Keratinocyte (primary cell): Measurements from ENCODE around the gene EBF3. TPM values are rescaled to one million over a fixed set of nuclear protein-coding genes. Genes with fewer than 3 reads are reported as not detected.

ENCODE experiments used
- DNase-seq: peaks from one replicate; pipeline ENCODE4 v3.0.0-alpha.2; 2011; ENCODE audit warnings: low read depth, missing footprints, low spot score
- FAIRE-seq: peaks from 2 replicates; lab custom pipeline; 2011; peaks lifted over from hg19 to GRCh38; lab: Jason Lieb, UNC
- H2AFZ ChIP-seq: 2 replicates; pipeline ENCODE4 v1.6.0; 2012; ENCODE audit warnings: low read length, control low read depth, inconsistent platforms; ENCODE audit not compliant: control insufficient read depth
- H3K27ac ChIP-seq: 2 replicates; pipeline ENCODE4 v1.5.1; 2011; ENCODE audit warnings: low read length; ENCODE audit not compliant: control insufficient read depth, insufficient read depth
- H3K27me3 ChIP-seq: 3 replicates; pipeline ENCODE4 v1.6.0; 2011; ENCODE audit warnings: low read length; ENCODE audit not compliant: control insufficient read depth, insufficient read depth; ENCODE audit errors: extremely low read depth
- H3K36me3 ChIP-seq, 2 experiments: 2 replicates in 1 of 2; 3 replicates in 1 of 2; pipeline ENCODE4 v1.5.1; 2011; ENCODE audit warnings: low read length in 2 of 2, mild to moderate bottlenecking in 1 of 2; ENCODE audit not compliant: control insufficient read depth in 2 of 2, insufficient read depth in 2 of 2; ENCODE audit errors: extremely low read depth in 1 of 2
- H3K4me1 ChIP-seq: 3 replicates; pipeline ENCODE4 v1.5.1; 2011; ENCODE audit warnings: low read length; ENCODE audit not compliant: control insufficient read depth, insufficient read depth; ENCODE audit errors: extremely low read depth
- H3K4me2 ChIP-seq: 3 replicates; pipeline ENCODE4 v1.6.0; 2011; ENCODE audit warnings: low read depth, low read length; ENCODE audit not compliant: control insufficient read depth, insufficient read depth; ENCODE audit errors: extremely low read depth
- H3K4me3 ChIP-seq, 3 experiments: fragments of 200-600 bp in 1 of 3; sonication (generic) in 1 of 3; 2 replicates in 2 of 3; 3 replicates in 1 of 3; pipeline ENCODE4 v1.5.1; 2011 to 2016; ENCODE audit warnings: low read length in 3 of 3, mild to moderate bottlenecking in 3 of 3, control low read depth in 2 of 3, inconsistent platforms in 1 of 3, low read depth in 1 of 3, mixed read lengths in 1 of 3, mixed run types in 1 of 3, moderate library complexity in 1 of 3; ENCODE audit not compliant: control insufficient read depth in 2 of 3, insufficient read depth in 2 of 3; ENCODE audit errors: extremely low read depth in 1 of 3
- H3K79me2 ChIP-seq: 2 replicates; pipeline ENCODE4 v1.6.0; 2012; ENCODE audit warnings: low read length; ENCODE audit not compliant: control insufficient read depth, insufficient read depth
- H3K9ac ChIP-seq: 3 replicates; pipeline ENCODE4 v1.6.0; 2011; ENCODE audit warnings: low read length; ENCODE audit not compliant: control insufficient read depth, insufficient read depth; ENCODE audit errors: extremely low read depth
- H3K9me1 ChIP-seq: 3 replicates; pipeline ENCODE4 v1.6.0; 2011; ENCODE audit warnings: low read length; ENCODE audit not compliant: control insufficient read depth, insufficient read depth; ENCODE audit errors: extremely low read depth
- H3K9me3 ChIP-seq: 2 replicates; pipeline ENCODE4 v1.5.1; 2012; ENCODE audit warnings: low read depth, low read length; ENCODE audit not compliant: control insufficient read depth
- H4K20me1 ChIP-seq: 3 replicates; pipeline ENCODE4 v1.6.0; 2011; ENCODE audit warnings: low read length; ENCODE audit not compliant: control insufficient read depth, insufficient read depth; ENCODE audit errors: extremely low read depth
- CTCF ChIP-seq, 3 experiments: IDR thresholded peaks in 1 of 3; conservative IDR thresholded peaks in 1 of 3; optimal IDR thresholded peaks in 1 of 3; 2 replicates in 2 of 3; 3 replicates in 1 of 3; pipeline versions ENCODE3 to v1.5.1; 2011; ENCODE audit warnings: low read length in 3 of 3, mild to moderate bottlenecking in 3 of 3, moderate library complexity in 2 of 3, control low read depth in 1 of 3, inconsistent platforms in 1 of 3; ENCODE audit not compliant: insufficient read depth in 2 of 3; ENCODE audit errors: extremely low read depth in 1 of 3
- EZH2 ChIP-seq: IDR thresholded peaks from one replicate; pipeline ENCODE4 v1.6.1; 2012; ENCODE audit warnings: inconsistent platforms, mild to moderate bottlenecking, low read length, moderate library complexity
- dilution Hi-C: fragments of 300-500 bp; cut with MboI; formaldehyde crosslinking; loops from one replicate; pipeline ENCODE4 v1.7.0; 2020; ENCODE audit warnings: low sequenced_read_pairs; ENCODE audit not compliant: extremely low pct_ligation_motif_present
- polyA plus RNA-seq, 5 experiments: library from polyadenylated mRNA; depleted of rRNA in 3 of 5; stranded (reverse) in 3 of 5; stranded (forward) in 1 of 5; unstranded in 1 of 5; fragments of >200 nt; gene quantifications; 1 replicate in 1 of 5; 2 replicates in 3 of 5; 3 replicates in 1 of 5; pipeline versions ENCODE4 v1.2.1 to v1.2.3, GENCODE V29; 2011 to 2012; ENCODE audit warnings: missing spikeins in 2 of 5, low read depth in 1 of 5, low replicate concordance in 1 of 5

Gene EBF3
- polyA plus RNA-seq, 1 donor (not counting 4 experiments of a cell fraction or from before 2014, with no cell fraction given): not detected

GRCh38 chr10:129993621-129994020 is 29.5 kb upstream of the EBF3 start:
- Histone ChIP-seq H3K4me2 (no peak overlapping the region), H3K4me1 (no peaks in the 10 kb centered on the region), H3K9me3 (no peaks in the 10 kb centered on the region), H3K79me2 (no peaks in the 10 kb centered on the region), H3K9ac (no peak overlapping the region), H3K27me3 (no peaks in the 10 kb centered on the region), H2AFZ (no peak overlapping the region), H3K36me3 (no peaks in the 10 kb centered on the region), H3K9me1 (no peaks in the 10 kb centered on the region), H3K27ac (no peak overlapping the region), H4K20me1 (no peaks in the 10 kb centered on the region), H3K4me3 (no peak overlapping the region)
- TF ChIP-seq CTCF (optimal IDR thresholded peaks at IDR 0.05 in 1 of 3, IDR thresholded peaks at IDR 0.05 in 1 of 3, conservative IDR thresholded peaks at IDR 0.05 in 1 of 3; ENCODE audit: extremely low read depth in 1 of 3, insufficient read depth in 2 of 3, low read length in 3 of 3) (no peak), EZH2 (no peak)
- DNase-seq (no peak), FAIRE-seq (no peak)
- dilution Hi-C loops: no loop called here

DNA sequence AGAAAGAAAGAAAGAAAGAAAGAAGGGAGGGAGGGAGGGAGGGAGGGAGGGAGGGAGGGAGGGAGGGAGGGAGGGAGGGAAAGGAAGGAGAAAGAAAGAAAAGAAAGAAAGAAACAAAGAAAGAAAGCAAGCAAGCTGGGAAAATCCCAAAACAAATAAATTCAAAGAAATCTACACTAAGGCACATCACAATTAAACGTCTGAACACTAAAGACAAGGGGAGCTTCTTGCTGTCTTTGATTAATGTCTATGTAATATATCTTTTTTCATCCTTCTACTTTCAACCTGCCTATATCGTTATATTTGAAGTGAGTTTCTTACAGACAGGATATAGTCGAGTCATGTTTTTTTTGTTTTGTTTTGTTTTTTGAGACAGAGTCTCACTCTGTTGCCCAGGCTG is 28.3 kb upstream of the EBF3 start:
- Histone ChIP-seq H3K4me3 (no peak overlapping the region), H3K36me3 (no peaks in the 10 kb centered on the region), H3K27ac (no peak overlapping the region), H3K4me2 (no peak overlapping the region), H3K9me1 (no peaks in the 10 kb centered on the region), H3K79me2 (no peaks in the 10 kb centered on the region), H3K4me1 (no peaks in the 10 kb centered on the region), H4K20me1 (no peaks in the 10 kb centered on the region), H3K9me3 (no peaks in the 10 kb centered on the region), H2AFZ (no peak overlapping the region), H3K27me3 (no peaks in the 10 kb centered on the region), H3K9ac (no peak overlapping the region)
- DNase-seq (no peak), FAIRE-seq (no peak)
- dilution Hi-C loops: no loop called here
- TF ChIP-seq CTCF (optimal IDR thresholded peaks at IDR 0.05 in 1 of 3, IDR thresholded peaks at IDR 0.05 in 1 of 3, conservative IDR thresholded peaks at IDR 0.05 in 1 of 3; ENCODE audit: extremely low read depth in 1 of 3, insufficient read depth in 2 of 3, low read length in 3 of 3) (no peak), EZH2 (no peak)
